ENCODE results near the gene TFPT.
"Not testable (repeated sequence)": the region's sequence is repeated elsewhere in the genome, so short reads cannot be mapped to it uniquely, and the experiment has no call there.

TFPT gene

DNA sequence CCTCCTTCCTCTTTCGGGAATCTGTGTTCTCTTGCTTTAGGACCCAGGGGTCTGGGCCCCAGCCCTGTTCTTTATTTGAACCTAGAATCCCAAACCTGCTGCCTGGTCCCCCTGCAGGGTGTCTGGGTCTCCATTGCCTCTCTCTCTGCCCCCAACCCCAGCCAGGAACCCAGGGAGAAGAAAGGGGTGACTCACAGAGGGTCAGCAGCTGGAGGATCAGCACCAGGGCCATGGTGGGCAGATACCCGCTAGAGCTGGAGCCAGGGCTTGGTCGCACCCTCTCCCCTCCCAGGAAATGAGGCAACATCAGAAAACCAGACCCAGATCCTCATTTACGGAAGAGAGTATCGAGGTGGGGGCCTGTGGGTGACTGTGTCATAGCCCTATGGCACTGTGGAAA lies 14.9 kb downstream of the TFPT start, which contains the start of gene OSCAR:
TSS of gene OSCAR (minus strand) at position 243 of the 400 bp plus-strand sequence. CDS start at position 232, 11 bp downstream.
- Histone ChIP-seq H4K20me1 (ENCODE audit: insufficient read depth, low read length) (no peaks in the 10 kb centered on the region), H2AFZ (ENCODE audit: low read length) (no peak within 1 kb of the TSS; the same call in 1 of the 2 replicates), H3K36me3 (ENCODE audit: insufficient read depth, low read length) (peaks cover 8% of the 10 kb centered on the region), H3K79me2 (ENCODE audit: insufficient read depth, low read length) (peaks cover 12% of the 10 kb centered on the region), H3K27ac (ENCODE audit: low read depth, low read length, poor library complexity, severe bottlenecking) (no peak within 1 kb of the TSS), H3K9me2 (ENCODE audit: low read depth, low read length) (no peaks in the 10 kb centered on the region), H3K4me3 (ENCODE audit: low read depth, low read length, poor library complexity, severe bottlenecking) (no peak within 1 kb of the TSS), H3F3A (ENCODE audit: insufficient read depth, low read length) (no peaks in the 10 kb centered on the region), H3K9ac (ENCODE audit: low read length) (no peak within 1 kb of the TSS), H3K27me3 (ENCODE audit: insufficient read depth, low read length) (no peaks in the 10 kb centered on the region), H3K4me1 (ENCODE audit: insufficient read depth, low read length, severe bottlenecking) (peaks cover 23% of the 10 kb centered on the region), H3K9me3 (ENCODE audit: low read length) (no peaks in the 10 kb centered on the region), H3K4me2 (ENCODE audit: low read length) (no peak within 1 kb of the TSS)
- TF ChIP-seq, protein P1, sequence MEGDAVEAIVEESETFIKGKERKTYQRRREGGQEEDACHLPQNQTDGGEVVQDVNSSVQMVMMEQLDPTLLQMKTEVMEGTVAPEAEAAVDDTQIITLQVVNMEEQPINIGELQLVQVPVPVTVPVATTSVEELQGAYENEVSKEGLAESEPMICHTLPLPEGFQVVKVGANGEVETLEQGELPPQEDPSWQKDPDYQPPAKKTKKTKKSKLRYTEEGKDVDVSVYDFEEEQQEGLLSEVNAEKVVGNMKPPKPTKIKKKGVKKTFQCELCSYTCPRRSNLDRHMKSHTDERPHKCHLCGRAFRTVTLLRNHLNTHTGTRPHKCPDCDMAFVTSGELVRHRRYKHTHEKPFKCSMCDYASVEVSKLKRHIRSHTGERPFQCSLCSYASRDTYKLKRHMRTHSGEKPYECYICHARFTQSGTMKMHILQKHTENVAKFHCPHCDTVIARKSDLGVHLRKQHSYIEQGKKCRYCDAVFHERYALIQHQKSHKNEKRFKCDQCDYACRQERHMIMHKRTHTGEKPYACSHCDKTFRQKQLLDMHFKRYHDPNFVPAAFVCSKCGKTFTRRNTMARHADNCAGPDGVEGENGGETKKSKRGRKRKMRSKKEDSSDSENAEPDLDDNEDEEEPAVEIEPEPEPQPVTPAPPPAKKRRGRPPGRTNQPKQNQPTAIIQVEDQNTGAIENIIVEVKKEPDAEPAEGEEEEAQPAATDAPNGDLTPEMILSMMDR (IDR thresholded peaks at IDR 0.05; ENCODE audit: low read length): no peak
- no peak for TF ChIP-seq EZH2 (IDR thresholded peaks at IDR 0.05; ENCODE audit: borderline replicate concordance, low read length)

DNA sequence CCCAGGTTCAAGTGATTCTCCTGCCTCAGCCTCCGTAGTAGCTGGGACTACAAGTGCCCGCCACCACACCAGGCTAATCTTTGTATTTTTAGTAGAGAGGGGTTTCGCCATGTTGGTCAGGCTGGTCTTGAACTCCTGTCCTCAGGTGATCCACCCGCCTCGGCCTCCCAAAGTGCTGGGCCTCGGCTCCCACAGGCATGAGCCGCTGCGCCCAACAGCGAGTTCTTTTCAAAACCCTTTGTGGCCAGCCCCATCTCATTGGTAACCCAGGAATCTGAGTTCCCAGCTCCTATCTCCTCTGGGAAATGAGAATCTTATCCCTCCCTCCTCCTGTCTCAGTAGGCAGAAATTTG lies 15.6 kb downstream of the TFPT start:
- not testable (repeated sequence) for H4K20me1 ChIP-seq (ENCODE audit: insufficient read depth, low read length); H3K9ac ChIP-seq (ENCODE audit: low read length); H3K9me2 ChIP-seq (ENCODE audit: low read depth, low read length); H3K4me2 ChIP-seq (ENCODE audit: low read length); H3F3A ChIP-seq (ENCODE audit: insufficient read depth, low read length); H3K4me3 ChIP-seq (ENCODE audit: low read depth, low read length, poor library complexity, severe bottlenecking); H2AFZ ChIP-seq (ENCODE audit: low read length); H3K27ac ChIP-seq (ENCODE audit: low read depth, low read length, poor library complexity, severe bottlenecking); H3K36me3 ChIP-seq (ENCODE audit: insufficient read depth, low read length); H3K27me3 ChIP-seq (ENCODE audit: insufficient read depth, low read length); H3K9me3 ChIP-seq (ENCODE audit: low read length)
- H3K4me1 ChIP-seq (ENCODE audit: insufficient read depth, low read length, severe bottlenecking): peaks cover 23% of the 10 kb centered on the region
- H3K79me2 ChIP-seq (ENCODE audit: insufficient read depth, low read length): peaks cover 12% of the 10 kb centered on the region

DNA sequence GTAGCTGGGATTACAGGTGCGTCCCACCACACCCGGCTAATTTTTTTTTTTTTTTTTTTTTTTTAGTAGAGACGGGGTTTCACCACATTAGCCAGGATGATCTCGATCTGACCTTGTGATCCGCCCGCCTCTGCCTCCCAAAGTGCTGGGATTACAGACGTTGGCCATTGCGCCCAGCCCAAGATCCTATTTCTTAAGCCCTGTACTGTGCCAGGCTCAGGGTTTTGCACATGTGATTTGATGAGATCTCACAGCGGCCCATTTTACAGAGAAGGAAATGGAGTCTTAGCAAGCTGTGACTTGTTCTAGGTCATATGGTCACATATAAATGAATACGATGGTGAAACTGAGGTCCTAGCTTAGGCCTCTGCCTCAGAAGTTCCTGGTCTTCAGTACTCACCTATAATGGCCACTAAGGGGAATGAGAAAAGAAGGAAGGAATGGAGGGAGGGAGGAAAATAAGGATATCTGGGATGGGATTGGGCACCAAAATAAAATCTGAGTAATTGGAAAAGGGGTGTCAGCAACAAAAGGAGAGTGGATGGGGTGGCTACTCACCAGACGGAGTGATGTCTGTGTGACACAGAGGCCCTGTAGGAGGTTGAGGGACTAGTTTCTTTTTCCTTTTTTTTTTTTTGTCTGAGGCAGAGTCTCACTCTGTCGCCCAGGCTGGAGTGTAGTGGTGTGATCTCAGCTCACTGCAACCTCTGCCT lies 16.1 kb downstream of the TFPT start:
- Histone ChIP-seq H3K36me3 (ENCODE audit: insufficient read depth, low read length) (peaks cover 3% of the 10 kb centered on the region; the same call in 1 of the 2 replicates), H3F3A (ENCODE audit: insufficient read depth, low read length) (no peaks in the 10 kb centered on the region), H3K79me2 (ENCODE audit: insufficient read depth, low read length) (peaks cover 9% of the 10 kb centered on the region), H3K9me2 (ENCODE audit: low read depth, low read length) (no peaks in the 10 kb centered on the region), H3K27me3 (ENCODE audit: insufficient read depth, low read length) (no peaks in the 10 kb centered on the region), H3K4me3 (ENCODE audit: low read depth, low read length, poor library complexity, severe bottlenecking) (no peak overlapping the region), H4K20me1 (ENCODE audit: insufficient read depth, low read length) (no peaks in the 10 kb centered on the region), H3K4me1 (ENCODE audit: insufficient read depth, low read length, severe bottlenecking) (peaks cover 21% of the 10 kb centered on the region), H3K27ac (ENCODE audit: low read depth, low read length, poor library complexity, severe bottlenecking) (no peak overlapping the region), H3K4me2 (ENCODE audit: low read length) (no peak overlapping the region), H3K9ac (ENCODE audit: low read length) (no peak overlapping the region), H3K9me3 (ENCODE audit: low read length) (no peaks in the 10 kb centered on the region), H2AFZ (ENCODE audit: low read length) (no peak overlapping the region)
- no peak for TF ChIP-seq EZH2 (IDR thresholded peaks at IDR 0.05; ENCODE audit: borderline replicate concordance, low read length)

DNA sequence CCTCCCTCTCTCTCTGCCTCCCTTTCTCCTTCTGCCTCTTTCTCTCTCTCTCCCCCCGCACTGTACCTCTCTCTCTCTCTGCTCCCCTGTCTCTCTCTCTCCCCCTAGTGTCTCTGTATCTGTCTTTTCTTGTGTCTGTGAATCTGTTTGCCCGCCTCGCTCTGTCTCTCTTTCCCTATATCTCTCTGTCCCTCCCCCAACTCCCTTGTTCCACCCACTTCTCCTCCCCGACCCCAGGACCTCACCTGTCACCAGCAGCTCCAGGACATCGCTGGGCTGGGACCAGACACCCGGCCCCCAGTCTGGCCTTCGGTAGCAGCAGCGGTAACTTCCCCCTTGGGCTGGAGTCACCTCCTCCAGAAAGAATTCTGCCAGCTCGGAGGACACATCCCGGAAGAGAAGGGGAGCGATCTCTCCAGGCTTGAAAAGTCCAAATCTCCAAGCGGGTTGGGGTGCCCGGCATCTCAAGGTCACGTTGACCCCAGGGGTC lies 18.8 kb downstream of the TFPT start:
- Histone ChIP-seq H3F3A (ENCODE audit: insufficient read depth, low read length) (no peaks in the 10 kb centered on the region), H2AFZ (ENCODE audit: low read length) (no peak overlapping the region), H3K9me3 (ENCODE audit: low read length) (no peaks in the 10 kb centered on the region), H3K79me2 (ENCODE audit: insufficient read depth, low read length) (no peaks in the 10 kb centered on the region), H3K4me1 (ENCODE audit: insufficient read depth, low read length, severe bottlenecking) (peaks cover 4% of the 10 kb centered on the region), H3K27me3 (ENCODE audit: insufficient read depth, low read length) (no peaks in the 10 kb centered on the region), H3K4me3 (ENCODE audit: low read depth, low read length, poor library complexity, severe bottlenecking) (no peak overlapping the region), H3K9ac (ENCODE audit: low read length) (no peak overlapping the region), H3K9me2 (ENCODE audit: low read depth, low read length) (no peaks in the 10 kb centered on the region), H3K27ac (ENCODE audit: low read depth, low read length, poor library complexity, severe bottlenecking) (no peak overlapping the region), H4K20me1 (ENCODE audit: insufficient read depth, low read length) (no peaks in the 10 kb centered on the region), H3K36me3 (ENCODE audit: insufficient read depth, low read length) (no peaks in the 10 kb centered on the region), H3K4me2 (ENCODE audit: low read length) (0 out of 2 replicates have a peak overlapping the region, but pooled peaks have one; percentile 16)
- no peak for TF ChIP-seq EZH2 (IDR thresholded peaks at IDR 0.05; ENCODE audit: borderline replicate concordance, low read length)
- TF ChIP-seq, protein P1 (IDR thresholded peaks at IDR 0.05; ENCODE audit: low read length): no peak

DNA sequence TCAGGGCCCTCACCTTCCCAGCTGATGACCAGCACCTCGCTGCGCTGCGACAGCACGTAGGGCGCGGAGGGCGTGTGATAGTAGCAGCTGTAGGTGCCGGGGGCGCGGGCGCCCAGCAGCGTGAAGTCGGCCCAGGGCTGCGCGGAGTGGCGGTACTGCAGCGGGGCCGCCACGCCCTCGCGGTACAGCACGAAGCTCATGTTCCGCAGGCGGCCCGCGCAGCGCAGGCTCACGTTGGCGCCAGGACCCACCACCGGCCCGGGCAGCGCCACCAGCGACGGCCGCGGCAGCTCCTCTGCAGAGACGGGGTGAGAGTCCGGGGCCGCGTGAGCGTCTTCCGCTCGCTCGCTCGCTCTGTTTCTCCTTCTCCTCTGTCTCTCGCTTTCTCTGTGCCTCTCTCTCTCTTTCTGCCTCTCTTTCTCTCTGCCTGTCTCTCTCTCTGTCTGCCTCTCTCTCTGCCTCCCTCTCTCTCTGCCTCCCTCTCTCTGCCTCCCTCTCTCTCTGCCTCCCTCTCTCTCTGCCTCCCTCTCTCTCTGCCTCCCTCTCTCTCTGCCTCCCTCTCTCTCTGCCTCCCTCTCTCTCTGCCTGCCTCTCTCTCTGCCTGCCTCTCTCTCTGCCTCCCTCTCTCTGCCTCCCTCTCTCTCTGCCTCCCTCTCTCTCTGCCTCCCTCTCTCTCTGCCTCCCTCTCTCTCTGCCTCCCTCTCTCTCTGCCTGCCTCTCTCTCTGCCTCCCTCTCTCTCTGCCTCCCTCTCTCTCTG lies 19.4 kb downstream of the TFPT start:
- H3K9me3 ChIP-seq (ENCODE audit: low read length); H3K27ac ChIP-seq (ENCODE audit: low read depth, low read length, poor library complexity, severe bottlenecking); H3K9me2 ChIP-seq (ENCODE audit: low read depth, low read length); H2AFZ ChIP-seq (ENCODE audit: low read length); H3F3A ChIP-seq (ENCODE audit: insufficient read depth, low read length); H4K20me1 ChIP-seq (ENCODE audit: insufficient read depth, low read length); H3K4me1 ChIP-seq (ENCODE audit: insufficient read depth, low read length, severe bottlenecking); H3K79me2 ChIP-seq (ENCODE audit: insufficient read depth, low read length); H3K36me3 ChIP-seq (ENCODE audit: insufficient read depth, low read length); H3K4me3 ChIP-seq (ENCODE audit: low read depth, low read length, poor library complexity, severe bottlenecking); H3K27me3 ChIP-seq (ENCODE audit: insufficient read depth, low read length); H3K4me2 ChIP-seq (ENCODE audit: low read length); H3K9ac ChIP-seq (ENCODE audit: low read length): not testable (repeated sequence)

All from OCI-LY1 (cell line).